Gastroesophageal sphincter (tissue), 3 donors: Measurements from ENCODE around the gene PLCB1.

Experiments
- CTCF ChIP-seq, 4 experiments: fragments of 200-600 bp in 2 of 4; fragments of 450-650 bp in 2 of 4; sonication (generic) in 1 of 4; IDR thresholded peaks; one replicate each; pipeline ENCODE4 v1.5.1; 2017 to 2019; ENCODE audit warnings: antibody characterized with exemption in 4 of 4, mild to moderate bottlenecking in 2 of 4, moderate library complexity in 2 of 4
- POLR2A ChIP-seq, 2 donors: fragments of 450-650 bp; IDR thresholded peaks; one replicate each; pipeline ENCODE4 v1.6.1; 2017; ENCODE audit warnings: antibody characterized with exemption in 2 of 2, mild to moderate bottlenecking in 2 of 2, moderate library complexity in 1 of 2
- POLR2AphosphoS5 ChIP-seq: sonication (generic); formaldehyde crosslinking; IDR thresholded peaks from one replicate; pipeline ENCODE4 v1.6.1; 2017; ENCODE audit warnings: antibody characterized with exemption

GRCh38 chr20:8126181-8126580 lies 5.9 kb upstream of the PLCB1 start:
- TF ChIP-seq CTCF (IDR thresholded peaks at IDR 0.05) (no peak), POLR2A (IDR thresholded peaks at IDR 0.05) (no peak), POLR2AphosphoS5 (no peak)
